ENCODE data around the gene PRAME.

GRCh38 chr22:22508274-22509176, 50.5 kb downstream of the PRAME start, which contains the start of gene ZNF280B:
- TF ChIP-seq YY1 (IDR thresholded peaks at IDR 0.05; ENCODE audit: low read depth): no peak
- TF ChIP-seq EGR1 (IDR thresholded peaks at IDR 0.05): peak; percentile 68
- TF ChIP-seq, protein P1, sequence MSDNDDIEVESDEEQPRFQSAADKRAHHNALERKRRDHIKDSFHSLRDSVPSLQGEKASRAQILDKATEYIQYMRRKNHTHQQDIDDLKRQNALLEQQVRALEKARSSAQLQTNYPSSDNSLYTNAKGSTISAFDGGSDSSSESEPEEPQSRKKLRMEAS (IDR thresholded peaks at IDR 0.05): peak; percentile 94
- 0 out of 2 replicates have a peak, but pooled peaks have one; percentile 24 for TF ChIP-seq EP300 (IDR thresholded peaks at IDR 0.05; ENCODE audit: borderline replicate concordance)
- no peak for TF ChIP-seq NFIC (IDR thresholded peaks at IDR 0.05)

Data from Ishikawa (cell line).